ENCODE measurements around the gene TSPAN7.

The TSPAN7 gene

DNA sequence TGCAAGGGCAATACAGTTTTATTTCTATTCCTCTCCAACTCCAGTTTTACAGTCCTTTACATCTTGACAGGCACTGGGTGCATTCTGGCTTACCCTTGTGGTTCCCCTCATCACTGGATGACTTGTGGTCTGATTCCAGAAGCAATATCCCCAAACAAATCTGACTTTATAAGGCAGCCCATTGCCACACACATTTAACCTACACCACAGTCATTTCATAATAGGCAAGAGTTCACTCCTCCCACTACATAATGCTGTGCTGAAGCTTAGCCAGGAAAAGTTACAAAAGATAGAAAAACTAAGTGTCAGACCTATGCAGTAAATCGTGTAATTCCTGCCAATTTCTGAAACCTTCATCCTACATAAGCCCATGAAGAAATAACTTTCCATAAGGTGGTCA, 157.0 kb downstream of the TSPAN7 start:
- Histone ChIP-seq H3K4me3 (replicated peaks; ENCODE audit: insufficient read depth, low read length) (no peak overlapping the region), H3K27ac (replicated peaks) (no peak overlapping the region), H3K27me3 (ENCODE audit: insufficient read depth, poor library complexity, severe bottlenecking) (peaks cover 2% of the 10 kb centered on the region)
- TF ChIP-seq, protein P1, sequence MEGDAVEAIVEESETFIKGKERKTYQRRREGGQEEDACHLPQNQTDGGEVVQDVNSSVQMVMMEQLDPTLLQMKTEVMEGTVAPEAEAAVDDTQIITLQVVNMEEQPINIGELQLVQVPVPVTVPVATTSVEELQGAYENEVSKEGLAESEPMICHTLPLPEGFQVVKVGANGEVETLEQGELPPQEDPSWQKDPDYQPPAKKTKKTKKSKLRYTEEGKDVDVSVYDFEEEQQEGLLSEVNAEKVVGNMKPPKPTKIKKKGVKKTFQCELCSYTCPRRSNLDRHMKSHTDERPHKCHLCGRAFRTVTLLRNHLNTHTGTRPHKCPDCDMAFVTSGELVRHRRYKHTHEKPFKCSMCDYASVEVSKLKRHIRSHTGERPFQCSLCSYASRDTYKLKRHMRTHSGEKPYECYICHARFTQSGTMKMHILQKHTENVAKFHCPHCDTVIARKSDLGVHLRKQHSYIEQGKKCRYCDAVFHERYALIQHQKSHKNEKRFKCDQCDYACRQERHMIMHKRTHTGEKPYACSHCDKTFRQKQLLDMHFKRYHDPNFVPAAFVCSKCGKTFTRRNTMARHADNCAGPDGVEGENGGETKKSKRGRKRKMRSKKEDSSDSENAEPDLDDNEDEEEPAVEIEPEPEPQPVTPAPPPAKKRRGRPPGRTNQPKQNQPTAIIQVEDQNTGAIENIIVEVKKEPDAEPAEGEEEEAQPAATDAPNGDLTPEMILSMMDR (IDR thresholded peaks at IDR 0.05; ENCODE audit: insufficient read depth, low read length): no peak
- TF ChIP-seq, protein P2, sequence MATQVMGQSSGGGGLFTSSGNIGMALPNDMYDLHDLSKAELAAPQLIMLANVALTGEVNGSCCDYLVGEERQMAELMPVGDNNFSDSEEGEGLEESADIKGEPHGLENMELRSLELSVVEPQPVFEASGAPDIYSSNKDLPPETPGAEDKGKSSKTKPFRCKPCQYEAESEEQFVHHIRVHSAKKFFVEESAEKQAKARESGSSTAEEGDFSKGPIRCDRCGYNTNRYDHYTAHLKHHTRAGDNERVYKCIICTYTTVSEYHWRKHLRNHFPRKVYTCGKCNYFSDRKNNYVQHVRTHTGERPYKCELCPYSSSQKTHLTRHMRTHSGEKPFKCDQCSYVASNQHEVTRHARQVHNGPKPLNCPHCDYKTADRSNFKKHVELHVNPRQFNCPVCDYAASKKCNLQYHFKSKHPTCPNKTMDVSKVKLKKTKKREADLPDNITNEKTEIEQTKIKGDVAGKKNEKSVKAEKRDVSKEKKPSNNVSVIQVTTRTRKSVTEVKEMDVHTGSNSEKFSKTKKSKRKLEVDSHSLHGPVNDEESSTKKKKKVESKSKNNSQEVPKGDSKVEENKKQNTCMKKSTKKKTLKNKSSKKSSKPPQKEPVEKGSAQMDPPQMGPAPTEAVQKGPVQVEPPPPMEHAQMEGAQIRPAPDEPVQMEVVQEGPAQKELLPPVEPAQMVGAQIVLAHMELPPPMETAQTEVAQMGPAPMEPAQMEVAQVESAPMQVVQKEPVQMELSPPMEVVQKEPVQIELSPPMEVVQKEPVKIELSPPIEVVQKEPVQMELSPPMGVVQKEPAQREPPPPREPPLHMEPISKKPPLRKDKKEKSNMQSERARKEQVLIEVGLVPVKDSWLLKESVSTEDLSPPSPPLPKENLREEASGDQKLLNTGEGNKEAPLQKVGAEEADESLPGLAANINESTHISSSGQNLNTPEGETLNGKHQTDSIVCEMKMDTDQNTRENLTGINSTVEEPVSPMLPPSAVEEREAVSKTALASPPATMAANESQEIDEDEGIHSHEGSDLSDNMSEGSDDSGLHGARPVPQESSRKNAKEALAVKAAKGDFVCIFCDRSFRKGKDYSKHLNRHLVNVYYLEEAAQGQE (IDR thresholded peaks at IDR 0.05; ENCODE audit: insufficient replicate concordance, low read depth): no peak
- TF ChIP-seq POLR2AphosphoS5 (IDR thresholded peaks at IDR 0.05; ENCODE audit: low read depth) (no peak), GABPA (IDR thresholded peaks at IDR 0.05; ENCODE audit: low read depth) (no peak), SPI1 (IDR thresholded peaks at IDR 0.05; ENCODE audit: borderline replicate concordance, low read depth) (no peak)
- peak; percentile 4 to 11 for DNase-seq (ENCODE audit: low read depth in 1 of 2, low spot score in 1 of 2)

DNA sequence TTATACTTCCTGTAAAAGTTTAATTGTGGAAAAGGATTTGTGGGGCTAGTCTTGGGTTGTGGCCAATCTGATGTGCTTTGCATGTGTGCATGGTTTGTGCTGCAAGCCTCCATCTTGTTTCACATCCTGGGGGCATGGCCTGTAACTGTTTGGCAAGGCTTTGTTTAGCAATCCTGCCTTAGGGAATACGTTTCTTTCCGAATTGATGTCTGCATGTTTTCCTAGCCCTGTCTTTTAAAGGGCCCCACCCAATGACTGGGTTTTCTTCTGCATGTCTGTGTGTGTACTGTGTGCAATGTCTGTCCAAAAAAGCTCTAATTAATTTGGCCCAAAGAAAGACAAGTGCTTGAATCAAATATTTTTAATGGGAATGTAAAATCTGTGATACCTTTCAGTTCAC, 165.3 kb downstream of the TSPAN7 start:
- H3K27me3 ChIP-seq (ENCODE audit: insufficient read depth, poor library complexity, severe bottlenecking): no peaks in the 10 kb centered on the region
- TF ChIP-seq POLR2AphosphoS5 (IDR thresholded peaks at IDR 0.05; ENCODE audit: low read depth): no peak
- TF ChIP-seq, protein P1 (IDR thresholded peaks at IDR 0.05; ENCODE audit: insufficient read depth, low read length): no peak
- TF ChIP-seq, protein P2 (IDR thresholded peaks at IDR 0.05; ENCODE audit: insufficient replicate concordance, low read depth): no peak
- TF ChIP-seq SPI1 (IDR thresholded peaks at IDR 0.05; ENCODE audit: borderline replicate concordance, low read depth): no peak
- no peak for TF ChIP-seq GABPA (IDR thresholded peaks at IDR 0.05; ENCODE audit: low read depth)
- no peak for DNase-seq (ENCODE audit: low read depth in 1 of 2, low spot score in 1 of 2)
- H3K27ac ChIP-seq (replicated peaks): no peak overlapping the region
- no peak overlapping the region for H3K4me3 ChIP-seq (replicated peaks; ENCODE audit: insufficient read depth, low read length)

DNA sequence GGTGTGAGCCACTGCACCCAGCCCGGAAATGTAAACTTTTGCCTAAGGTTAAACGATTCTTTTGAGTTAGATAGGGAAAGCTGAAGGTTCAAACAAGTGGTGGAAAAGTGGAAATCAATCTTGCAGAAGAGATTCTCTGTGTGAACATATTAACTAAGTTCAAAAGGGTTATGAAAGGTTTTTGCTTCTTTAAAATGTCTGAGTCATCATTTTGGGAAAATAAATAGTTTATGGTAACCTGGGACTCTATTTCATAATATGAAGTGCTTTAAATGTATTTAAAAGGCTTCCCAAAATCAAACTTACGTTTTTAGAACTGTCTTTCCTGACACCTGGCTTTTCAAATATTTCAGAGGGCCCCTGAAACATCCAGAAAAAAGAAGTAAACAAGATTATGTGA, 166.3 kb downstream of the TSPAN7 start:
- TF ChIP-seq SPI1 (IDR thresholded peaks at IDR 0.05; ENCODE audit: borderline replicate concordance, low read depth) (no peak), GABPA (IDR thresholded peaks at IDR 0.05; ENCODE audit: low read depth) (no peak), POLR2AphosphoS5 (IDR thresholded peaks at IDR 0.05; ENCODE audit: low read depth) (no peak)
- TF ChIP-seq, protein P1 (IDR thresholded peaks at IDR 0.05; ENCODE audit: insufficient read depth, low read length): no peak
- TF ChIP-seq, protein P2 (IDR thresholded peaks at IDR 0.05; ENCODE audit: insufficient replicate concordance, low read depth): no peak
- Histone ChIP-seq H3K4me3 (replicated peaks; ENCODE audit: insufficient read depth, low read length) (no peak overlapping the region), H3K27me3 (ENCODE audit: insufficient read depth, poor library complexity, severe bottlenecking) (no peaks in the 10 kb centered on the region), H3K27ac (replicated peaks) (no peak overlapping the region)
- DNase-seq (ENCODE audit: low read depth in 1 of 2, low spot score in 1 of 2): no peak
